ENCODE measurements around the gene DPYD. TPM values are rescaled to one million over a fixed set of nuclear protein-coding genes. Genes with fewer than 3 reads are reported as not detected.

DPYD gene
- total RNA-seq, 1 donor from 2014 or later: 12.8 TPM

DNA sequence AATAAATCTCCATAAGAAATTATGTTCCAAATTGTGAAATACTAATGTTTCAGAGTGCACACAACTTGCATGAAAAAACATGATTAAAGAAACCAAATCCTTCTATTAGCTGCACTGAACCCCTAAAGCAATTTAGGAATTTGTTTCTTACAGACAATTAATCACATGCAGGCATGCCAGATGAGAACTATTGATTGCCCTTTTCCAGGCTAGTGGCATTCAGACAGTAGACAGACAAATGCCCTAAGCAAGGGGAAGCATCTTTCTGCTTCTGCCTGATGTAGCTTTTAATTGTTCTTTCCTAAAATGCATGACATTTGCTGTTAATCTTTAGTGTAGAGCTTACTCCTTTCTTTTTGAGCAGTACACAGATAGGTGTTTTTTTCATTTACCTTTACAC is 229.5 kb downstream of the DPYD start:
- H3K4me1 Mint-ChIP-seq (ENCODE audit: low read depth, unreplicated experiment): peaks cover 13% of the 10 kb centered on the region
- H3K27me3 Mint-ChIP-seq (ENCODE audit: unreplicated experiment): no peaks in the 10 kb centered on the region
- no peak for DNase-seq
- TF ChIP-seq, protein P1, sequence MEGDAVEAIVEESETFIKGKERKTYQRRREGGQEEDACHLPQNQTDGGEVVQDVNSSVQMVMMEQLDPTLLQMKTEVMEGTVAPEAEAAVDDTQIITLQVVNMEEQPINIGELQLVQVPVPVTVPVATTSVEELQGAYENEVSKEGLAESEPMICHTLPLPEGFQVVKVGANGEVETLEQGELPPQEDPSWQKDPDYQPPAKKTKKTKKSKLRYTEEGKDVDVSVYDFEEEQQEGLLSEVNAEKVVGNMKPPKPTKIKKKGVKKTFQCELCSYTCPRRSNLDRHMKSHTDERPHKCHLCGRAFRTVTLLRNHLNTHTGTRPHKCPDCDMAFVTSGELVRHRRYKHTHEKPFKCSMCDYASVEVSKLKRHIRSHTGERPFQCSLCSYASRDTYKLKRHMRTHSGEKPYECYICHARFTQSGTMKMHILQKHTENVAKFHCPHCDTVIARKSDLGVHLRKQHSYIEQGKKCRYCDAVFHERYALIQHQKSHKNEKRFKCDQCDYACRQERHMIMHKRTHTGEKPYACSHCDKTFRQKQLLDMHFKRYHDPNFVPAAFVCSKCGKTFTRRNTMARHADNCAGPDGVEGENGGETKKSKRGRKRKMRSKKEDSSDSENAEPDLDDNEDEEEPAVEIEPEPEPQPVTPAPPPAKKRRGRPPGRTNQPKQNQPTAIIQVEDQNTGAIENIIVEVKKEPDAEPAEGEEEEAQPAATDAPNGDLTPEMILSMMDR (IDR thresholded peaks at IDR 0.05; ENCODE audit: partially characterized antibody, unreplicated experiment): no peak
- peak overlapping the region; percentile 56 for H3K27ac Mint-ChIP-seq (ENCODE audit: unreplicated experiment)
- no peaks in the 10 kb centered on the region for H3K9me3 Mint-ChIP-seq (ENCODE audit: unreplicated experiment)
- H3K36me3 Mint-ChIP-seq (ENCODE audit: unreplicated experiment): no peaks in the 10 kb centered on the region
- no peak overlapping the region for H3K4me3 Mint-ChIP-seq (ENCODE audit: unreplicated experiment)

DNA sequence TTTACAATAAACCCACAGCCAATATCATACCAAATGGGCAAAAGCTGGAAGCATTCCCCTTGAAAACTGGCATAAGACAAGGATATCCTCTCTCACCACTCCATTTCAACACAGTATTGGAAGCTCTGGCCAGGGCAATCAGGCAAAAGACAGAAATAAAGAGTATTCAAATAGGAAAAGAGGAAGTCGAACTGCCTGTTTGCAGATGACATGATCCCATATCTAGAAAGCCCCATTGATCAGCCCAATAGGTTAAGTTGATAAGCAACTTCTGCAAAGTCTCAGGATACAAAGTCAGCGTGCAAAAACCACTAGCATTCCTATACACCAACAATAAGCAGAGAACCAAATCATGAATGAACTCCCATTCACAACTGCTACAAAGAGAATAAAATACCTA is 235.5 kb downstream of the DPYD start:
- peaks cover 4% of the 10 kb centered on the region for H3K36me3 Mint-ChIP-seq (ENCODE audit: unreplicated experiment)
- DNase-seq: no peak
- no peaks in the 10 kb centered on the region for H3K9me3 Mint-ChIP-seq (ENCODE audit: unreplicated experiment)
- no peak overlapping the region for H3K4me3 Mint-ChIP-seq (ENCODE audit: unreplicated experiment)
- H3K27me3 Mint-ChIP-seq (ENCODE audit: unreplicated experiment): no peaks in the 10 kb centered on the region
- H3K4me1 Mint-ChIP-seq (ENCODE audit: low read depth, unreplicated experiment): no peaks in the 10 kb centered on the region
- H3K27ac Mint-ChIP-seq (ENCODE audit: unreplicated experiment): no peak overlapping the region
- TF ChIP-seq, protein P1 (IDR thresholded peaks at IDR 0.05; ENCODE audit: partially characterized antibody, unreplicated experiment): no peak

DNA sequence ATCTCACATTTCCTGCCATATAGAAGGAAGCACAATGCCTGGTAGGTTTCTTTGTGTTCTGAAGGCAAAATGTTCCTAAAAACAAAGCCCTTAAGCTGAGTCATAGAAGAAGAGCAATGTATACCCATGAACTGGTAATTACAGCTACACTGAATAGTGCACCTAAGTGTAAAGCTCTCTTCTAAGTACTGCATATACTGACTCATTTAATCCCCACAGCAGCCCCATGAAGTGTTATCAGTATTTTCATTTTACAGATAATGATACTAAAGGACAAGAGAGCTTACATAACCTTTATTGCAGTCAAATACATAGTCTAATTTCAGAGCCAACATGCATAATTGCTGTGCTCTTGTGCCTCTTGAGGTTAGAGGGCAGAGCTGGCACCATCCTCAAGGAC is 239.9 kb downstream of the DPYD start:
- TF ChIP-seq, protein P1 (IDR thresholded peaks at IDR 0.05; ENCODE audit: partially characterized antibody, unreplicated experiment): no peak
- Mint-ChIP-seq H3K4me3 (ENCODE audit: unreplicated experiment) (no peak overlapping the region), H3K27ac (ENCODE audit: unreplicated experiment) (no peak overlapping the region), H3K4me1 (ENCODE audit: low read depth, unreplicated experiment) (no peaks in the 10 kb centered on the region), H3K9me3 (ENCODE audit: unreplicated experiment) (no peaks in the 10 kb centered on the region), H3K27me3 (ENCODE audit: unreplicated experiment) (no peaks in the 10 kb centered on the region), H3K36me3 (ENCODE audit: unreplicated experiment) (peaks cover 2% of the 10 kb centered on the region)
- no peak for DNase-seq

DNA sequence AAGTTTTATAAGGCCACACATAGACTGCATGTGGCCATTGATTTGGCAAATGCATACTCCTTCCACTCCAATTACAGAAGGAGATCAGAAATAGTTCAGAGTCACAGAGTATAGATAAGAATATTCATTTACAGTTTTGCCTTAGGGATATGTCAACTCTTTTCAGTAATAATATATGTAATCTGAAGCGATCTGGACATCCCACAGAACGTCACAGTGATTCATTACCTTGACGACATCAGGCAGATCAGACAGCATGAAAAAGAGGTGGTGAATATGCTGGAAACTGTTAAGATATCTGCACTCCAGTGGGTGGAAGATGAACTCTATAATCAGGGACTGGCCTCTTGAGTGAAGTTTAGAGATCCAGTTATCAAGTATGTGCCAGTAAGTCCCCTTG is 240.4 kb downstream of the DPYD start:
- no peak overlapping the region for H3K27ac Mint-ChIP-seq (ENCODE audit: unreplicated experiment)
- H3K9me3 Mint-ChIP-seq (ENCODE audit: unreplicated experiment): no peaks in the 10 kb centered on the region
- H3K4me1 Mint-ChIP-seq (ENCODE audit: low read depth, unreplicated experiment): no peaks in the 10 kb centered on the region
- no peaks in the 10 kb centered on the region for H3K27me3 Mint-ChIP-seq (ENCODE audit: unreplicated experiment)
- TF ChIP-seq, protein P1 (IDR thresholded peaks at IDR 0.05; ENCODE audit: partially characterized antibody, unreplicated experiment): no peak
- H3K4me3 Mint-ChIP-seq (ENCODE audit: unreplicated experiment): no peak overlapping the region
- DNase-seq: no peak
- no peaks in the 10 kb centered on the region for H3K36me3 Mint-ChIP-seq (ENCODE audit: unreplicated experiment)

DNA sequence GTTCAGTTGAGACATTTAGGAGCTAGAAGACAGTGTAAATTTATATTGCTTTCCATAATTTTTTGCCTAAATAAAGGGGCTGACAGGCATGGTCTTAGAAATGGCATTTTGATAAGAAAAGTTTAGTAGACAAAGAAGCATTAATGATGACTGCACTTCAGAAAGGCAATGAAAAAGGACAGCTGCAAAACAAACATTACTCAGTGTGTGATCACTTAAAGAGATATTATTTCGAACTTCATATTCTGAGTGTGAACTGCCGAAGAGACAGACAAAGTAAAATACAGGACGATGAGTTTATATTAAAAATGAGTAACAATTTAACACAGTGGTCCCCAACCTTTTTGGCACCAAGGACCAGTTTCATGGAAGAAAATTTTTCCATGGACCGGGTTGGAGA is 243.1 kb downstream of the DPYD start:
- no peaks in the 10 kb centered on the region for H3K9me3 Mint-ChIP-seq (ENCODE audit: unreplicated experiment)
- DNase-seq: no peak
- no peak overlapping the region for H3K27ac Mint-ChIP-seq (ENCODE audit: unreplicated experiment)
- no peaks in the 10 kb centered on the region for H3K36me3 Mint-ChIP-seq (ENCODE audit: unreplicated experiment)
- TF ChIP-seq, protein P1 (IDR thresholded peaks at IDR 0.05; ENCODE audit: partially characterized antibody, unreplicated experiment): no peak
- no peaks in the 10 kb centered on the region for H3K27me3 Mint-ChIP-seq (ENCODE audit: unreplicated experiment)
- no peak overlapping the region for H3K4me3 Mint-ChIP-seq (ENCODE audit: unreplicated experiment)
- no peaks in the 10 kb centered on the region for H3K4me1 Mint-ChIP-seq (ENCODE audit: low read depth, unreplicated experiment)

All from glutamatergic neuron (in vitro differentiated cells).